HG02588 (cell line): ENCODE data around the gene LYRM7.

Source experiments
- ATAC-seq: cut with Tn5 transposase; IDR thresholded peaks from one replicate; pipeline ENCODE4 v1.9.1; 2021; ENCODE audit warnings: mild to moderate bottlenecking, moderate library complexity; ENCODE audit not compliant: unreplicated experiment

LYRM7 gene

GRCh38 chr5:131254741-131255140 is 84.0 kb downstream of the LYRM7 start:
- no peak for ATAC-seq
